Ascending aorta (tissue), 2 donors: Measurements from ENCODE around the gene PXK. TPM values are rescaled to one million over a fixed set of nuclear protein-coding genes. Genes with fewer than 3 reads are reported as not detected.

Source experiments
- DNase-seq, 2 donors: peaks; one replicate each; pipeline ENCODE4 v3.0.0-alpha.2; 2019; ENCODE audit warnings: low spot score in 2 of 2
- H3K27ac ChIP-seq, 2 donors: fragments of 200-600 bp; sonication (generic); one replicate each; pipeline ENCODE4 v1.5.1; 2016 to 2017; ENCODE audit warnings: mild to moderate bottlenecking in 1 of 2
- H3K27me3 ChIP-seq: fragments of 200-600 bp; sonication (generic); one replicate; pipeline ENCODE4 v1.5.1; 2017
- H3K36me3 ChIP-seq, 2 donors: fragments of 200-600 bp; sonication (generic); one replicate each; pipeline ENCODE4 v1.5.1; 2016
- H3K4me1 ChIP-seq, 2 donors: fragments of 200-600 bp; sonication (generic); one replicate each; pipeline ENCODE4 v1.5.1; 2016 to 2017; ENCODE audit warnings: mild to moderate bottlenecking in 1 of 2
- H3K4me3 ChIP-seq, 2 donors: fragments of 200-600 bp; sonication (generic); one replicate each; pipeline ENCODE4 v1.5.1; 2016 to 2017; ENCODE audit warnings: mild to moderate bottlenecking in 1 of 2
- H3K9me3 ChIP-seq, 2 donors: fragments of 200-600 bp; sonication (generic); one replicate each; pipeline ENCODE4 v1.5.1; 2016
- intact Hi-C: fragments of 100-400 bp; cut with DNase I; formaldehyde crosslinking; loops from one replicate; pipeline ENCODE4 v1.15.1; 2023
- total RNA-seq: library from RNA; depleted of rRNA; stranded (reverse); fragments of >200 nt; gene quantifications from one replicate; pipeline ENCODE4 v1.1.0, GENCODE V29; 2016
- TF ChIP-seq, protein P1 (sequence below), 3 experiments: fragments of 200-600 bp in 2 of 3; fragments of 450-650 bp in 1 of 3; sonication (generic) in 2 of 3; IDR thresholded peaks; one replicate each; pipeline ENCODE4 v1.5.1; 2016 to 2019; ENCODE audit warnings: antibody characterized with exemption in 3 of 3, mild to moderate bottlenecking in 1 of 3, moderate library complexity in 1 of 3

The PXK gene
- total RNA-seq, 1 donor from 2014 or later: 14.8 TPM

DNA sequence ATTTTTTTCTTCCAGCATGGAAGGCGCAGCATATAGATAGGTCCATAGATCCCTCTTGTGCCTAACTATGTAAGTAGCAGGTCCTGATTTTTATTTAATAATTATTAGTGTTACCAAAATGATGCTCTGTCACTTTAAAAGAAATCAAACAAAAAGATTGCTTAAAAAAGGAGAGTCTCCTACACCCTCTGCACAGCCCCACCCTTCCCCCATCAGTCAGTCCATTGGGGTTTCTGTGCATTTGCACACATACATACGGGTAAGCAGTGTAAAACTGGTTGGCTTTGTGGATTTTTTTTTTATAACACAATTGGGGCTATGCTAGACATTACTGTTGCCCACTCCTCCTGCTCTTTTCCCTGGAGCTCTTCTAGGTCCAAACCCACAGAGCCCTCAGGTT is 33.6 kb upstream of the PXK start:
- intact Hi-C loops: no loop called here
- no peaks in the 10 kb centered on the region for H3K4me1 ChIP-seq
- TF ChIP-seq, protein P1, sequence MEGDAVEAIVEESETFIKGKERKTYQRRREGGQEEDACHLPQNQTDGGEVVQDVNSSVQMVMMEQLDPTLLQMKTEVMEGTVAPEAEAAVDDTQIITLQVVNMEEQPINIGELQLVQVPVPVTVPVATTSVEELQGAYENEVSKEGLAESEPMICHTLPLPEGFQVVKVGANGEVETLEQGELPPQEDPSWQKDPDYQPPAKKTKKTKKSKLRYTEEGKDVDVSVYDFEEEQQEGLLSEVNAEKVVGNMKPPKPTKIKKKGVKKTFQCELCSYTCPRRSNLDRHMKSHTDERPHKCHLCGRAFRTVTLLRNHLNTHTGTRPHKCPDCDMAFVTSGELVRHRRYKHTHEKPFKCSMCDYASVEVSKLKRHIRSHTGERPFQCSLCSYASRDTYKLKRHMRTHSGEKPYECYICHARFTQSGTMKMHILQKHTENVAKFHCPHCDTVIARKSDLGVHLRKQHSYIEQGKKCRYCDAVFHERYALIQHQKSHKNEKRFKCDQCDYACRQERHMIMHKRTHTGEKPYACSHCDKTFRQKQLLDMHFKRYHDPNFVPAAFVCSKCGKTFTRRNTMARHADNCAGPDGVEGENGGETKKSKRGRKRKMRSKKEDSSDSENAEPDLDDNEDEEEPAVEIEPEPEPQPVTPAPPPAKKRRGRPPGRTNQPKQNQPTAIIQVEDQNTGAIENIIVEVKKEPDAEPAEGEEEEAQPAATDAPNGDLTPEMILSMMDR (IDR thresholded peaks at IDR 0.05): no peak
- no peaks in the 10 kb centered on the region for H3K36me3 ChIP-seq
- DNase-seq: no peak
- H3K9me3 ChIP-seq: no peaks in the 10 kb centered on the region
- H3K27ac ChIP-seq: no peak overlapping the region
- no peaks in the 10 kb centered on the region for H3K27me3 ChIP-seq
- H3K4me3 ChIP-seq: no peak overlapping the region

DNA sequence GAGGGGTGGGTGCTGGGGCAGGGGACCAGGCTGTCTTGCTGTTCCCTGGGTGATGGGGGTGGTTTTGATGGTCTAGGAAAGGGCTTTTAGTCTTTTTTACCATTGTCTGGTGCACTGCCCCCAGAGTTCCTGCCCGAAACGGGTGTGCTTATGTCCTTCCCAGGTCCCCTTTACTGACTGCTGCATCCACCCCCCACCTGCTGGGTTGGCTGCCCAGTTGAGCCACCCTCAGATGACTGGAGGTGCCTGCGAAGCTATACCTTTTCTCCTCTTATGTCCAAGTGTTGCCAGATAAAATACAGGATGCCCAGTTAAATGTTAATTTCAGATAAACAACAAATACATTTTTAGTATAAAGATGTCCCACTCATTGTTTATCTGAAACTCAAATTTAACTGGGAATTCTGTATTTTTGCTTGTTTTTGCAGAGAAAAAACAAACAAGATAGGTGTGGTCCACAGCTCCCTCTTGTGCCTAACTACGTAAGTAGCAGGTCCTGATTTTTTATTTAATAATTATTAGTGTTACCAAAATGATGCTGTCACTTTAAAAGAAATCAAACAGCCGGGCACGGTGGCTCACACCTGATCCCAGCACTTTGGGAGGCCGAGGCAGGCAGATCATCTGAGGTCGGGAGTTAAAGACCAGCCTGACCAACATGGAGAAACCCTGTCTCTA is 32.7 kb upstream of the PXK start:
- Histone ChIP-seq H3K4me3 (no peak overlapping the region), H3K9me3 (no peaks in the 10 kb centered on the region), H3K4me1 (no peaks in the 10 kb centered on the region), H3K27me3 (no peaks in the 10 kb centered on the region), H3K36me3 (no peaks in the 10 kb centered on the region), H3K27ac (no peak overlapping the region)
- TF ChIP-seq, protein P1 (IDR thresholded peaks at IDR 0.05): peak; percentile 36 to 57 (median 43)
- no peak for DNase-seq
- intact Hi-C loops: loop anchor here (1.0 to 10.0 kb wide), 3 partner anchors 113 to 605 kb away; partner anchors contain the start of gene DENND6A

DNA sequence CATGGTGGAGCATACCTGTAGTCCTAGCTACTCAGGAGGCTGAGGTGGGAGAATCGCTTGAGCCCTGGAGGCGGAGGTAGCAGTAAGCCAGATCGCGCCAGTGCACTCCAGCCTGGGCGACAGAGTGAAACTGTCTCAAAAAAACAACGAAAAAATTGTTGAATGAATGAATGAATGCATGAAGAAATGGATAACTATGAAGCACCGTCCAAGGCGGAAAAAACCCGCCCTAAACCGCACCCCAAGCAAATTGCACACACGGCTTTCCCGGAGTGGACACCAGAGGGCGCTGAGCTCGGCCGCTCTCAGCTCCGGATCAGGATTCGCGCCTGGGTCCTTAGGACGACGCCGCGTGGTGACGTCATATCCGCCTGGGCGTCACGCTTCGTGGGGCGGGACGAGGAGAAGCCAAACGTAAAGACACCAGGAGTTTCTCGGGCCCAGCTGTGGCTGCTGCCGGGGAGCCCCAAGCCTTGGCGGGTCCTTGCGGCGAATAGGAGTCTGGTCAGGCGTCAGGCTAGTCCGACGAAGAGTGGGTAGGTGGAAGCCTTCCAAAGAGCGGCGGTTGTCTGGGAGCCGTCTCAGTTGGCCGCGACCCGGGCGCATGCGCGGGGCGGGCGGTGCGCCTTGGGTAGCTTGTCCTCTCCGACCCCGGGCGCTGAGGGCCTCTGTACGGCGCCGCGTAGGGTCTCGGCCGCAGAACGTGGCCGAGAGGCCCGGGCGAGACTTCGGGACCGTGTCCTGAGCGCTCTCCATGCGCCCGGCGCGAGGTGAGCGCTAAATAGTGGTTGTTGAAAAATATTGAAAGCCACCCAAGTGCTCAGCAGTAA is 26.6 kb upstream of the PXK start, which contains the start of the genes HTD2 and RPP14:
Gene HTD2, plus strand, starts transcription at position 639 of the 830 bp plus-strand sequence. CDS start 11,094 bp downstream, outside the sequence.
Gene RPP14, plus strand, starts transcription at position 364 of the 830 bp plus-strand sequence. CDS start 4,085 bp downstream, outside the sequence.
- Histone ChIP-seq H3K27me3 (no peaks in the 10 kb centered on the region), H3K4me1 (peaks cover 7 to 21% of the 10 kb centered on the region in 2 donors), H3K36me3 (peaks cover 6 to 11% of the 10 kb centered on the region in 2 donors), H3K9me3 (no peaks in the 10 kb centered on the region), H3K27ac (peak within 1 kb of the TSS; percentile 96 to 97), H3K4me3 (peak within 1 kb of the TSS; percentile 77 to 86)
- TF ChIP-seq, protein P1 (IDR thresholded peaks at IDR 0.05): peak; percentile 92 to 98 (median 94)
- DNase-seq: peak; percentile 90 to 99
- intact Hi-C loops: loop anchor here (1.0 to 10.0 kb wide), 8 partner anchors 26 to 709 kb away; partner anchors contain the start of genes ABHD6, ARF4, DENND6A and FLNB

DNA sequence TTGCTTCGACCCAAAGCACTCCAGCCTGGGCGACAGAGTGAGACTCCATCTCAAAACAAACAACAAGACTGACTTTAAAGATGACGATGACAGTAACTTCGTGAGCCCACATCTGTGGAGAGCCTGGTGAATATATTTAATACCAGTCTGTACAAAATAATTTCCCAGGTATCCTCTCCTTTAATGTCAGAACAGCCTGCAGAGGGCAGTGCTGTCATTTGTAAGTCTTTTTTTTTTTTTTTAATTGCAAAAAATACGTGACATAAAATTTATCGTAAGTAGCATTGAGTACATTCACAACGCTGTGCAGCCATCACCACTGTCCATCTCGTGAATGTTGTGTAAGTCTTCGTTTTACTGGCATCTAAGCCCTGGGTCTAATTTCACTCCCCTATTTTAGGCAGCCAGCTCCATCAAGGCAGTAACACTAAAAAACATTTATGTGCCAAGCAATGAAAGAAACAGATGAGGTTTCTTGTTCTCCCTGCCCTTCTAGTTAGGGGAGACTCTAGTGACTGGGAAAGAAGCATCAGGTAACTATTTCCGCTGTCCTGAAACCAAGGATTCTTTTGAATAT is 25.0 kb upstream of the PXK start:
- intact Hi-C loops: loop anchor here (10.0 kb wide), 2 partner anchors 423 to 613 kb away; partner anchors contain the start of gene DENND6A
- Histone ChIP-seq H3K36me3 (peaks cover 22 to 27% of the 10 kb centered on the region in 2 donors), H3K4me3 (peak overlapping the region; percentile 77 to 86), H3K4me1 (peaks cover 7 to 21% of the 10 kb centered on the region in 2 donors), H3K9me3 (no peaks in the 10 kb centered on the region), H3K27ac (peak overlapping the region in 1 of 2 donors; percentile 96), H3K27me3 (no peaks in the 10 kb centered on the region)
- TF ChIP-seq, protein P1 (IDR thresholded peaks at IDR 0.05): peak; percentile 14 to 43 (median 38)
- no peak for DNase-seq

DNA sequence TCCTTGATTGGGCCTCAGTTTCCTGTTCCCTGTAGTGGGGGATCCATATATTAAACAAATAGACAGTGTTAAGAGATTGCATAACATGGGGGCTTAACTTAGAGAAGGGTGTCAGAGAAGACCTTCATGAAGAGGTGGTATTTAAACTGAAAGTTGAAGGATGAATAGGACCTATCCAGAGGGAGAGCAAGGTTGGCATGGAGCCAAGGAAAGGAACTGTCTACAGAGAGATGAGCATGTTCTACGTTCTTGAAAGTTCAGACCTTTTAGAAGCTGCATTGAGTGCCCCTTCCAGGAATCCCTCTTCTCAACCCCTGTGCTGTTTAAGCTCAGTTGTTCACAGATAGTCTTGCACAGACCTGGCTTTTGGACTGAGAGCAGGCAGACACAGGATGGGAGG is 24.0 kb upstream of the PXK start:
- H3K4me3 ChIP-seq: peak overlapping the region in 1 of 2 donors; percentile 86
- H3K27me3 ChIP-seq: no peaks in the 10 kb centered on the region
- intact Hi-C loops: loop anchor here (10.0 kb wide), 2 partner anchors 424 to 614 kb away; partner anchors contain the start of gene DENND6A
- TF ChIP-seq, protein P1 (IDR thresholded peaks at IDR 0.05): no peak
- no peaks in the 10 kb centered on the region for H3K9me3 ChIP-seq
- peaks cover 26 to 37% of the 10 kb centered on the region in 2 donors for H3K36me3 ChIP-seq
- H3K4me1 ChIP-seq: peaks cover 7 to 21% of the 10 kb centered on the region in 2 donors
- no peak overlapping the region for H3K27ac ChIP-seq
- DNase-seq: no peak
